NCI-H526 treated with DMSO at 0.1 percent for 48 hours (cell line): ENCODE results near the gene UBE2C.

Experiments used
- DNase-seq: peaks from one replicate; lab custom pipeline; 2025; lab: John Stamatoyannopoulos, UW

UBE2C gene

GRCh38 chr20:45861221-45862075 is 49.0 kb downstream of the UBE2C start:
- no peak for DNase-seq

- no peak for DNase-seq
These were observed 51.4 kb downstream of the UBE2C start for GRCh38 chr20:45863543-45864470.

- no peak for DNase-seq
These were observed 54.0 kb downstream of the UBE2C start for GRCh38 chr20:45866454-45866853.
